Osteoblast (primary cell): Measurements from ENCODE around the gene CTNNA1. TPM values are rescaled to one million over a fixed set of nuclear protein-coding genes. Genes with fewer than 3 reads are reported as not detected.

Source experiments
- DNase-seq: peaks from one replicate; pipeline ENCODE4 v3.0.0; 2011; ENCODE audit warnings: low spot score, mixed read lengths; ENCODE audit not compliant: insufficient read length; ENCODE audit errors: missing footprints
- H2AFZ ChIP-seq: 2 replicates; pipeline ENCODE4 v1.6.0; 2011; ENCODE audit warnings: mild to moderate bottlenecking, low read length
- H3K27ac ChIP-seq: 2 replicates; pipeline ENCODE4 v1.5.1; 2011; ENCODE audit warnings: mild to moderate bottlenecking, low read depth, low read length, moderate library complexity
- H3K27me3 ChIP-seq: 2 replicates; pipeline ENCODE4 v1.6.0; 2012; ENCODE audit warnings: mild to moderate bottlenecking, control low read depth, inconsistent platforms, low read length, moderate library complexity; ENCODE audit not compliant: insufficient read depth
- H3K36me3 ChIP-seq: 2 replicates; pipeline ENCODE4 v1.5.1; 2011; ENCODE audit warnings: mild to moderate bottlenecking, low read length, control low read depth, moderate library complexity; ENCODE audit not compliant: insufficient read depth
- H3K4me1 ChIP-seq: 2 replicates; pipeline ENCODE4 v1.5.1; 2011; ENCODE audit warnings: mild to moderate bottlenecking, low read length, control low read depth, moderate library complexity; ENCODE audit not compliant: insufficient read depth
- H3K4me2 ChIP-seq: 2 replicates; pipeline ENCODE4 v1.6.0; 2011; ENCODE audit warnings: mild to moderate bottlenecking, low read length; ENCODE audit not compliant: insufficient read depth
- H3K4me3 ChIP-seq: fragments of 200-600 bp; sonication (generic); 3 replicates; pipeline ENCODE4 v1.5.1; 2012; ENCODE audit warnings: mild to moderate bottlenecking, low read length, inconsistent platforms; ENCODE audit not compliant: insufficient read depth
- H3K79me2 ChIP-seq: 2 replicates; pipeline ENCODE4 v1.6.0; 2012; ENCODE audit warnings: mild to moderate bottlenecking, low read length, control low read depth, inconsistent platforms; ENCODE audit not compliant: insufficient read depth
- H3K9me3 ChIP-seq: 2 replicates; pipeline ENCODE4 v1.5.1; 2011; ENCODE audit warnings: low read depth, low read length, control low read depth
- H4K20me1 ChIP-seq: 2 replicates; pipeline ENCODE4 v1.6.0; 2012; ENCODE audit warnings: mild to moderate bottlenecking, low read length, control low read depth; ENCODE audit not compliant: insufficient read depth
- CTCF ChIP-seq: IDR thresholded peaks from 2 replicates; pipeline ENCODE4 v1.5.1; 2011; ENCODE audit warnings: mild to moderate bottlenecking, low read depth, low read length, moderate library complexity; ENCODE audit errors: extremely low read depth
- total RNA-seq: library from RNA; depleted of rRNA; stranded (reverse); fragments of >200 nt; gene quantifications from 2 replicates; pipeline ENCODE4 v1.2.3, GENCODE V29; 2012

The CTNNA1 gene
- total RNA-seq, 1 donor, result 432 TPM

GRCh38 chr5:138803285-138803684, 50.1 kb downstream of the CTNNA1 start:
- Histone ChIP-seq H3K4me1 (no peaks in the 10 kb centered on the region), H3K27me3 (no peaks in the 10 kb centered on the region), H3K36me3 (no peaks in the 10 kb centered on the region), H3K9me3 (no peaks in the 10 kb centered on the region), H3K79me2 (peaks cover 95% of the 10 kb centered on the region), H3K4me2 (no peak overlapping the region), H2AFZ (no peak overlapping the region), H4K20me1 (peaks cover 37% of the 10 kb centered on the region), H3K4me3 (no peak overlapping the region), H3K27ac (no peak overlapping the region)
- TF ChIP-seq CTCF, result no peak
- no peak for DNase-seq

- DNase-seq, result no peak
- Histone ChIP-seq H3K4me2 (no peak overlapping the region), H3K36me3 (no peaks in the 10 kb centered on the region), H3K4me3 (no peak overlapping the region), H3K27me3 (no peaks in the 10 kb centered on the region), H3K4me1 (no peaks in the 10 kb centered on the region), H2AFZ (no peak overlapping the region), H3K79me2 (peaks cover 96% of the 10 kb centered on the region), H3K27ac (no peak overlapping the region), H4K20me1 (peaks cover 42% of the 10 kb centered on the region), H3K9me3 (no peaks in the 10 kb centered on the region)
- TF ChIP-seq CTCF, result no peak
Observed at GRCh38 chr5:138803935-138804334, 50.7 kb downstream of the CTNNA1 start.

GRCh38 chr5:138805096-138805495, 51.9 kb downstream of the CTNNA1 start:
- no peak for TF ChIP-seq CTCF
- peaks cover 48% of the 10 kb centered on the region for H4K20me1 ChIP-seq
- H3K9me3 ChIP-seq, result no peaks in the 10 kb centered on the region
- no peak overlapping the region for H3K4me3 ChIP-seq
- H3K27me3 ChIP-seq, result no peaks in the 10 kb centered on the region
- DNase-seq, result no peak
- H2AFZ ChIP-seq, result no peak overlapping the region
- no peak overlapping the region for H3K27ac ChIP-seq
- H3K4me1 ChIP-seq, result peaks cover 3% of the 10 kb centered on the region
- peaks cover 91% of the 10 kb centered on the region for H3K79me2 ChIP-seq
- no peak overlapping the region for H3K4me2 ChIP-seq
- no peaks in the 10 kb centered on the region for H3K36me3 ChIP-seq

GRCh38 chr5:138807182-138807581, 54.0 kb downstream of the CTNNA1 start:
- DNase-seq, result no peak
- H3K27ac ChIP-seq, result no peak overlapping the region
- H3K9me3 ChIP-seq, result no peaks in the 10 kb centered on the region
- H3K79me2 ChIP-seq, result peaks cover 80% of the 10 kb centered on the region
- no peak overlapping the region for H3K4me3 ChIP-seq
- H4K20me1 ChIP-seq, result peaks cover 36% of the 10 kb centered on the region
- no peak overlapping the region for H3K4me2 ChIP-seq
- H3K27me3 ChIP-seq, result no peaks in the 10 kb centered on the region
- H2AFZ ChIP-seq, result no peak overlapping the region
- H3K4me1 ChIP-seq, result peaks cover 3% of the 10 kb centered on the region
- no peak for TF ChIP-seq CTCF
- peaks cover 4% of the 10 kb centered on the region for H3K36me3 ChIP-seq
